Tibial nerve (tissue), 4 donors: ENCODE measurements around the gene HSPG2.
"Not testable (repeated sequence)": the region's sequence is repeated elsewhere in the genome, so short reads cannot be mapped to it uniquely, and the experiment has no call there.

Experiments
- CTCF ChIP-seq, 5 experiments: fragments of 200-600 bp in 3 of 5; fragments of 450-650 bp in 2 of 5; sonication (generic) in 3 of 5; IDR thresholded peaks; one replicate each; pipeline ENCODE4 v1.5.1; 2016 to 2019; ENCODE audit warnings: antibody characterized with exemption in 5 of 5, mild to moderate bottlenecking in 3 of 5, moderate library complexity in 2 of 5
- EP300 ChIP-seq, 2 donors: sonication (generic); formaldehyde crosslinking; IDR thresholded peaks; one replicate each; pipeline ENCODE4 v1.6.1; 2017; ENCODE audit warnings: antibody characterized with exemption in 2 of 2, mild to moderate bottlenecking in 1 of 2

GRCh38 chr1:21975296-21975695 lies 38.2 kb upstream of the HSPG2 start:
- not testable (repeated sequence) for TF ChIP-seq EP300, CTCF (IDR thresholded peaks at IDR 0.05)
